Mesendoderm (in vitro differentiated cells): ENCODE data around the gene MAST4.

Experiments used
- DNase-seq: peaks from one replicate; pipeline ENCODE4 v3.0.0; 2013
- H2AK5ac ChIP-seq: 2 replicates; pipeline ENCODE4 v1.6.1; 2013; ENCODE audit warnings: low read length, inconsistent platforms
- H2BK120ac ChIP-seq: 2 replicates; pipeline ENCODE4 v1.6.1; 2013; ENCODE audit warnings: low read depth, mild to moderate bottlenecking, low read length, moderate library complexity, mixed read lengths
- H2BK15ac ChIP-seq: replicated peaks from 2 replicates; pipeline ENCODE4 v1.6.1; 2013; ENCODE audit warnings: low read depth, mild to moderate bottlenecking, moderate library complexity
- H2BK5ac ChIP-seq: 2 replicates; pipeline ENCODE4 v1.6.1; 2013; ENCODE audit warnings: low read length, inconsistent platforms
- H3K18ac ChIP-seq: 2 replicates; pipeline ENCODE4 v1.6.1; 2013; ENCODE audit warnings: mild to moderate bottlenecking, low read length, mixed read lengths
- H3K23ac ChIP-seq: one replicate; pipeline ENCODE4 v1.6.1; 2013; ENCODE audit warnings: low read length
- H3K27ac ChIP-seq: 2 replicates; pipeline ENCODE4 v1.5.1; 2013; ENCODE audit warnings: low read depth, mild to moderate bottlenecking, inconsistent platforms, low read length, moderate library complexity
- H3K27me3 ChIP-seq: 2 replicates; pipeline ENCODE4 v1.6.1; 2013; ENCODE audit warnings: low read length, control low read depth, mild to moderate bottlenecking, inconsistent platforms; ENCODE audit not compliant: insufficient read depth, poor library complexity
- H3K36me3 ChIP-seq: 2 replicates; pipeline ENCODE4 v1.6.1; 2013; ENCODE audit warnings: low read length, inconsistent platforms; ENCODE audit not compliant: control insufficient read depth, insufficient read depth
- H3K4ac ChIP-seq: one replicate; pipeline ENCODE4 v1.6.1; 2013; ENCODE audit warnings: low read depth, mild to moderate bottlenecking, low read length, moderate library complexity
- H3K4me1 ChIP-seq: 2 replicates; pipeline ENCODE4 v1.6.1; 2013; ENCODE audit warnings: low read depth, low read length, inconsistent platforms; ENCODE audit not compliant: control insufficient read depth
- H3K4me2 ChIP-seq: 2 replicates; pipeline ENCODE4 v1.6.1; 2013; ENCODE audit warnings: low read length
- H3K4me3 ChIP-seq: 2 replicates; pipeline ENCODE4 v1.5.1; 2013; ENCODE audit warnings: mild to moderate bottlenecking, low read length
- H3K56ac ChIP-seq: one replicate; pipeline ENCODE4 v1.6.1; 2013; ENCODE audit warnings: low read length
- H3K79me1 ChIP-seq: 2 replicates; pipeline ENCODE4 v1.6.1; 2013; ENCODE audit warnings: low read length, inconsistent platforms
- H3K79me2 ChIP-seq: 2 replicates; pipeline ENCODE4 v1.6.1; 2013; ENCODE audit warnings: mild to moderate bottlenecking, low read length; ENCODE audit not compliant: control insufficient read depth, insufficient read depth
- H3K9ac ChIP-seq: 2 replicates; pipeline ENCODE4 v1.6.1; 2013; ENCODE audit warnings: low read length, inconsistent platforms
- H4K5ac ChIP-seq: one replicate; pipeline ENCODE4 v1.6.1; 2013; ENCODE audit warnings: low read length
- H4K8ac ChIP-seq: one replicate; pipeline ENCODE4 v1.6.1; 2013; ENCODE audit warnings: low read depth, mild to moderate bottlenecking, control low read depth, low read length, moderate library complexity
- WGBS: extraction: QIAGEN DNeasy Blood & Tissue Kit; methylation state at CpG from one replicate; pipeline ENCODE4 v1.1.7; 2013; ENCODE audit warnings: low lambda C conversion rate, missing lambda C conversion rate; ENCODE audit not compliant: insufficient coverage; ENCODE audit errors: extremely low coverage; 5-methylcytosine and 5-hydroxymethylcytosine counted together

Gene MAST4

GRCh38 chr5:67033880-67034651, 437.9 kb downstream of the MAST4 start:
- WGBS = no CpG with 5 or more reads among the region's 8 CpGs
- Histone ChIP-seq H3K36me3 (no peaks in the 10 kb centered on the region), H3K56ac (no peak overlapping the region), H3K27ac (no peak overlapping the region), H3K4me2 (no peak overlapping the region), H3K23ac (no peak overlapping the region), H3K4me1 (no peaks in the 10 kb centered on the region), H4K8ac (no peak overlapping the region), H3K4ac (no peak overlapping the region), H3K9ac (no peak overlapping the region), H3K79me2 (no peaks in the 10 kb centered on the region), H3K79me1 (no peaks in the 10 kb centered on the region), H3K4me3 (no peak overlapping the region), H3K27me3 (no peaks in the 10 kb centered on the region), H2AK5ac (no peak overlapping the region), H2BK5ac (no peak overlapping the region), H2BK120ac (no peak overlapping the region), H2BK15ac (no peak overlapping the region), H4K5ac (no peak overlapping the region), H3K18ac (no peak overlapping the region)
- no peak for DNase-seq

GRCh38 chr5:67035098-67035740, 439.0 kb downstream of the MAST4 start:
- Histone ChIP-seq H3K23ac (no peak overlapping the region), H3K27ac (no peak overlapping the region), H2AK5ac (no peak overlapping the region), H3K4ac (no peak overlapping the region), H3K18ac (no peak overlapping the region), H4K5ac (no peak overlapping the region), H2BK15ac (no peak overlapping the region), H3K9ac (no peak overlapping the region), H3K4me2 (no peak overlapping the region), H4K8ac (no peak overlapping the region), H3K4me1 (no peaks in the 10 kb centered on the region), H3K56ac (peak overlapping the region; percentile 5), H3K36me3 (no peaks in the 10 kb centered on the region), H2BK5ac (no peak overlapping the region), H3K79me1 (no peaks in the 10 kb centered on the region), H3K79me2 (no peaks in the 10 kb centered on the region), H3K27me3 (no peaks in the 10 kb centered on the region), H2BK120ac (no peak overlapping the region), H3K4me3 (no peak overlapping the region)
- WGBS = no CpG with 5 or more reads among the region's 4 CpGs
- no peak for DNase-seq

GRCh38 chr5:67037171-67037570, 441.0 kb downstream of the MAST4 start:
- no peaks in the 10 kb centered on the region for H3K36me3 ChIP-seq
- H4K8ac ChIP-seq = no peak overlapping the region
- H3K79me1 ChIP-seq = no peaks in the 10 kb centered on the region
- no peak overlapping the region for H4K5ac ChIP-seq
- no peak overlapping the region for H3K18ac ChIP-seq
- no peaks in the 10 kb centered on the region for H3K27me3 ChIP-seq
- H3K9ac ChIP-seq = no peak overlapping the region
- no peak overlapping the region for H2BK15ac ChIP-seq
- no peak overlapping the region for H2BK120ac ChIP-seq
- H3K4me2 ChIP-seq = no peak overlapping the region
- H3K23ac ChIP-seq = no peak overlapping the region
- H2AK5ac ChIP-seq = no peak overlapping the region
- no peak overlapping the region for H3K27ac ChIP-seq
- DNase-seq = no peak
- no peak overlapping the region for H3K4me3 ChIP-seq
- H3K4me1 ChIP-seq = no peaks in the 10 kb centered on the region
- no CpG with 5 or more reads among the region's 1 CpG for WGBS
- H3K4ac ChIP-seq = no peak overlapping the region
- H3K79me2 ChIP-seq = no peaks in the 10 kb centered on the region
- H3K56ac ChIP-seq = no peak overlapping the region
- no peak overlapping the region for H2BK5ac ChIP-seq

DNA sequence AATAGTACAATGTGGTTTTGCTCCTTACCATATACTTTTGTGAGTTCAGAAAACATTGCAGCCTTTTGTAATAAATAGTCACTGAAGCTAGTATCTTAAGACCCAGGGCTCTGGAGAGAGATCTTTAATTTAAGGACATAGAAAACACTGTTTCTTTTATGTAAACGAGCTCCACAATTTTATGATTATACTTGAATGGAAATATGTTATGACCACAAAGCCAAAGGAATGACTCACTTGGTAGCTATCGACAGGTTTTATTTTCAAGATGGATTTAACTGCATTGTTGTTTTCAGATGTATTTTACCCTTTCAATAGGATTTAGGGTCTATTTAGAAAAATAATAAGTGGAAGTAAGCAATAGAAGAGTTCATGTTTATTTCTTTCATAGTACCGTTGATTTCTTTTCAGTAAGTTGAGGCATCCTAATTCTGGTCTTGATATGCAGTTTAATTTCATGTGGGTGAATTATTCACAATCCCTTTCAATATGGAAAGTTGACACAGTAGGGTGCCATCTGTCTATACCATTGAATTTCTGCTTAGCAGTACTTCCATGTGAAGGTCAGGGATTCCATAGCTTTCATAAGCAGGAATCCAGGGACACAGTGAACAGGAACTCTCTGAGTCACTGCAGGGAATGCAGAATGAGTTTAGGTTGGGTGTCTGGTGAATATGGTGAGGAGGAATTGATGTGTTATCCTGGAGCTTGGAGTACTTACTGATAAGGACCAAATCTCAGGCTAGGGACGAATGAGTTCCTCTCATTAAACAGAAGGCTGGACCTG, 442.8 kb downstream of the MAST4 start:
- Histone ChIP-seq H4K8ac (no peak overlapping the region), H3K79me2 (no peaks in the 10 kb centered on the region), H3K56ac (no peak overlapping the region), H2BK120ac (no peak overlapping the region), H3K27me3 (no peaks in the 10 kb centered on the region), H2BK15ac (no peak overlapping the region), H3K27ac (no peak overlapping the region), H3K9ac (no peak overlapping the region), H3K79me1 (no peaks in the 10 kb centered on the region), H3K18ac (no peak overlapping the region), H3K4me1 (no peaks in the 10 kb centered on the region), H2AK5ac (no peak overlapping the region), H4K5ac (no peak overlapping the region), H3K4me3 (no peak overlapping the region), H3K4ac (no peak overlapping the region), H3K4me2 (no peak overlapping the region), H3K23ac (no peak overlapping the region), H3K36me3 (no peaks in the 10 kb centered on the region), H2BK5ac (no peak overlapping the region)
- DNase-seq = peak; percentile 42
- WGBS = no CpG with 5 or more reads among the region's 4 CpGs

- Histone ChIP-seq H3K4me1 (no peaks in the 10 kb centered on the region), H2BK5ac (no peak overlapping the region), H3K27me3 (no peaks in the 10 kb centered on the region), H3K79me2 (no peaks in the 10 kb centered on the region), H2AK5ac (no peak overlapping the region), H3K4me3 (no peak overlapping the region), H2BK120ac (no peak overlapping the region), H3K23ac (no peak overlapping the region), H2BK15ac (no peak overlapping the region), H3K27ac (no peak overlapping the region), H3K4ac (no peak overlapping the region), H3K79me1 (no peaks in the 10 kb centered on the region), H3K36me3 (no peaks in the 10 kb centered on the region), H3K9ac (no peak overlapping the region), H3K4me2 (no peak overlapping the region), H4K8ac (no peak overlapping the region), H4K5ac (no peak overlapping the region), H3K18ac (no peak overlapping the region), H3K56ac (no peak overlapping the region)
- WGBS = no CpG with 5 or more reads among the region's 12 CpGs
- no peak for DNase-seq
These were observed 446.2 kb downstream of the MAST4 start for GRCh38 chr5:67042176-67043003.
